GM18511 (cell line): ENCODE measurements around the gene MB21D2.
"Not testable (repeated sequence)": the region's sequence is repeated elsewhere in the genome, so short reads cannot be mapped to it uniquely, and the experiment has no call there.

Experiments used
- ATAC-seq: cut with Tn5 transposase; IDR thresholded peaks from one replicate; pipeline ENCODE4 v1.9.1; 2021; ENCODE audit warnings: mild to moderate bottlenecking, moderate library complexity; ENCODE audit not compliant: unreplicated experiment

Gene MB21D2, protein sequence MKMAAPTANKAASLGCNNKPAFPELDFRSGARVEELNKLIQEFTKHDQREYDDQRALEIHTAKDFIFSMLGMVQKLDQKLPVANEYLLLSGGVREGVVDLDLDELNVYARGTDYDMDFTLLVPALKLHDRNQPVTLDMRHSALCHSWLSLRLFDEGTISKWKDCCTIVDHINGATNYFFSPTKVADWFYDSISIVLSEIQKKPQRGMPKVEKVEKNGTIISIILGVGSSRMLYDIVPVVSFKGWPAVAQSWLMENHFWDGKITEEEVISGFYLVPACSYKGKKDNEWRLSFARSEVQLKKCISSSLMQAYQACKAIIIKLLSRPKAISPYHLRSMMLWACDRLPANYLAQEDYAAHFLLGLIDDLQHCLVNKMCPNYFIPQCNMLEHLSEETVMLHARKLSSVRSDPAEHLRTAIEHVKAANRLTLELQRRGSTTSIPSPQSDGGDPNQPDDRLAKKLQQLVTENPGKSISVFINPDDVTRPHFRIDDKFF

DNA sequence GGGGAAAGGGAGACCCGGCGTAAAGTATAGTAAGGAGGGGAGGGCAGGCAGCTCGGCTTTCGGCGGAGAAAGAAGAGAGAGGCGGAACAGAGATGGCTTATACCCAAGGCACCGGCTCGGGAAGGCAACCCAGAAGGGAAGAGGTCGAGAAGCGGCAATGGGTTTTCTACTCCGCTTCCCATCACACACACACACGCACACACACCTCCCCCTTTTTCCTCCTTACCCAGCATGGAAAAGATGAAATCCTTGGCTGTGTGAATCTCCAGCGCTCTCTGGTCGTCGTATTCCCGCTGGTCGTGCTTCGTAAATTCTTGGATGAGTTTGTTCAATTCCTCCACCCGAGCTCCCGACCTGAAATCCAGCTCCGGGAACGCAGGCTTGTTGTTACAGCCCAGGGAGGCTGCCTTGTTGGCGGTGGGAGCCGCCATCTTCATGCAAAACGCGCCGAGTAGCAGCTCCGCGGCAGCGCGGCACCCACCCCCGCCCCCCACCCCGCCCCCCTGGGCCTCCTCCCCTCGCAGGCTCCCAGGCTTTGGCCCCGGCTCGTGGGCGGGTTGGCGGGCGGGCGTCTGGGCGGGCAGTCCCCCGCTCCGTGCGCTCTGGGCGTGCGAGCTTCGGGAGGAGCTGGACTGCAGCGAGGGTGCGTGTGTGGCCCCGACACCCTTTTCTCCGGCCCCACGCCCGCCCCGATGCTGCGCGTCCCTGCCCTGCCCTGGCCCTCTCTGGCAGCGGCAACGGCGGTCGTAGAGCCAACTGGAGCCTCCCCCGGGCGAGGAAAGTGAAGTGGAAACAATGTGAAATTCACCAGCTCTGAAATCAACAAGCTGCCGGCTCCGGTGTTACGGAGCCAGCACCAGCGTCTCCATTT lies at the start of gene MB21D2:
Gene MB21D2, minus strand, starts transcription at position 453 of the 871 bp plus-strand sequence. Its CDS starts 16 bp downstream, at position 437.
- ATAC-seq, result peak; percentile 63

DNA sequence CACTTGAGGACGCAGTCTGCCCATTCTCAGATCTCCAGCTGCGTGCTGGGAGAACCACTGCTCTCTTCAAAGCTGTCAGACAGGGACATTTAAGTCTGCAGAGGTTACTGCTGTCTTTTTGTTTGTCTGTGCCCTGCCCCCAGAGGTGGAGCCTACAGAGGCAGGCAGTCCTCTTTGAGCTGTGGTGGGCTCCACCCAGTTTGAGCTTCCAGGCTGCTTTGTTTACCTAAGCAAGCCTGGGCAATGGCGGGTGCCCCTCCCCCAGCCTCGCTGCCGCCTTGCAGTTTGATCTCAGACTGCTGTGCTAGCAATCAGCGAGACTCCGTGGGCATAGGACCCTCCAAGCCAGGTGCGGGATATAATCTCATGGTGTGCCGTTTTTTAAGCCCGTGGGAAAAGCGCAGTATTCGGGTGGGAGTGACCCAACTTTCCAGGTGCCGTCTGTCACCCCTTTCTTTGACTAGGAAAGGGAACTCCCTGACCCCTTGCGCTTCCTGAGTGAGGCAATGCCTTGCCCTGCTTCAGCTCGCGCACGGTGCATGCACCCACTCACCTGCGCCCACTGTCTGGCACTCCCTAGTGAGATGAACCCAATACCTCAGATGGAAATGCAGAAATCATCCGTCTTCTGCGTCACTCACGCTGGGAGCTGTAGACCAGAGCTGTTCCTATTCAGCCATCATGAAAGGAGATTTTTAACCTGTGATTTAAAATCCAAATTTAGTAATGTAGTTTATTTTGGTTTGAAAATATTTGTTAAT lies 47.5 kb upstream of the MB21D2 start:
- ATAC-seq, result not testable (repeated sequence)

DNA sequence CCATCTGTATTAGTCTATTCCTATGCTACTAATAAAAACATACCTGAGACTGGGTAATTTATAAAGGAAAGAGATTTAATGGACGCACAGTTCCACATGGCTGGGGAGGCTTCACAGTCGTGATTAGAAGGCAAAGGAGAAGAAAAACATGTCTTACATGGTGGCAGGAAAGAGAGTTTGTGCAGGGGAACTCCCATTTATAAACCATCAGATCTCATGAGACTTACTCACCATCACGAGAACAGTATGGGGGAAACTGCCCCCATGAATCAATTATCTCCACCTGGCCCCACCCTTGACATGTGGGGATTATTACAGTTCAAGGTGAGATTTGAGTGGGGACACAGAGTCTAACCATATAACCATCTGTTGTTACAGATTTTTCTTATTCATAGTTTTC lies 42.1 kb upstream of the MB21D2 start:
- no peak for ATAC-seq

DNA sequence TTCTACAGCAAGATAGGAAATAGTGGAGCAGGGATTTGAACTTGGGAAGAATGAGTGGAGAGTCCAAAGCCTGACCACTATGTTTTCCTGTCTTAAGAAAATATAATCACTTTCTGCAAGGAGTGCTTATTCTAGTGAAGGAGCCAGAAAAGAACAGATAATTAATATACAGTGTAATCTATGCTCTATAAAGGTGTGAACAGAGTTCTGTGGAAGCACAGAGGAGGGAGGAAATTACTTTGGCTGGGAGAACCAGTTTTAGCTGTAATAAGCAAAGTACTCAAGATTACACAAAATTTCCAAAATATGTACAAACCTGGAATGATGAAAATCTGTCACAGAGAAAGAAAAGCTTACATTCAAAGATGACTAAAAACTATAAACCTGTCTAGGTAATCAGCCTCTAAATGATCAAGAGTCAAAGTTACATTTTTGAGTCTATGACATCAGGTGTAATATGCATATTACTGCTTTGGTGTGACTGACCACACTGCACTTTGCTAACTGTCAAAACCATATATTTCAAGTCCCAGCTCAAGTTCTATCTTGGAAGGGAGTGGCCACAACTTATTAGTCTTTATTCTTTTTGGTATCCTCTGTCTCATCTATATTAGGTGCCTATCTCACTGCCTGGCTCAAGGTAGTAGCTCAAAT lies 40.7 kb upstream of the MB21D2 start:
- ATAC-seq, result no peak

DNA sequence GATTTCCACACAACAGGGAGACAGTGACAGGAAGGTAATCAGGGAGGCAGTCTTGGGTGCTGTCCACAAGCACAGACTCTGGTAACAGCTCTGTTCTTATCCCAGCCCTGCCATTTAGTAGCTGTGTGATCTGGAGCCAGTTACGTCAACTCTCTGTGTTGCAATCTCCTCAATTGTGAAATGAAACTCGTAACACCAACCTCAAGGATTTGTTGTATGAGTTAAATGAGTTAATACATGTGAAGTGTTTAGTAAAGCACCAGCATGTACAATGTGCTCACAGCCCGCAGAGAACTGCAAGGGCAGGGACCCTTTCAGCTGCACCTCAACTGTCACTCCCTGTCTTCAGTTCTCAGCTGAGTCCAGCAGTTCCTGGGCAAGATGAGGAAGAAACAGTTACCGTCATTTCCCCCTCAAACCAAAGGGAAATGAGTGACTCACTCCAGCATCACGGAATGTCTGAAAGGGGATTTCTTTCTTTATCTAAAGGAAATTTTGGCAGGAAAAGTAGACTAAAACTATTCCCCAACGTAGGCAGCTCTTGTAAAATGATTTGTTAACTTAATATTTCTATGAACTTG lies 39.9 kb upstream of the MB21D2 start:
- ATAC-seq, result no peak

DNA sequence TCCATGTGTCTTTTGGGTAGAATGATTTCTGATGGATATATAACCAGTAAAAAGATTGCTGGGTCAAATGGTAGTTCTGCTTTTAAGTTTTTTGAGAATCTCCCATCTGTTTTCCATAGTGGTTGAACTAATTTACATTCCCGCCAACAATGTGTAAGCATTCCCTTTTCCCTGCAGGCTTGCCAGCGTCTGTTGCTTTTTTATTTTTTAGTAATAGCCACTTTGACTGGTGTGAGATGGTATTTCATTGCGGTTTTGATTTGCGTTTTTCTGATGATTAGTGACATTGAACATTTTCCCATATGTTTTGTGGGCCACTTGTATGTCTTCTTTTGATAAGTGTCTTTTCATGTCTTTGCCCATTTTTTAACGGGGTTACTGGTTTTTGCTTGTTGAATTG lies 36.3 kb upstream of the MB21D2 start:
- ATAC-seq, result no peak

DNA sequence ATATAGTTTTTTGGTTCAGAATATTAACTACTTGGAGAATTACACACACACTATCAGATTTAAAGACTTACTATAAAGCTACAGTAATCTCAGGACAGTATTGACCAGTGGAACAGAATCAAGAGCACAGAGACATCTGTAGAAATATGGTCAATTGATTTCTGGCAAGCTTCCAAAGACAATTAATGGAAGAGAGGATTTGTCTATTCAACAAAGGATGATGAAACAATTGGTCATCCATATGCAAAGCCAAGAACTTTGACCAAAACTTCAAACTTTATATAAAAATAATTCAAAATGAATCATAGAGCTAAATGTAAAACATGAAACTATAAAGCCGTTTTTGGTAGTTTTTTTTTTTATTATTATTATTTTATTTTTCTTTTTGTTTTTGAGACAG lies 29.8 kb upstream of the MB21D2 start:
- ATAC-seq, result no peak

DNA sequence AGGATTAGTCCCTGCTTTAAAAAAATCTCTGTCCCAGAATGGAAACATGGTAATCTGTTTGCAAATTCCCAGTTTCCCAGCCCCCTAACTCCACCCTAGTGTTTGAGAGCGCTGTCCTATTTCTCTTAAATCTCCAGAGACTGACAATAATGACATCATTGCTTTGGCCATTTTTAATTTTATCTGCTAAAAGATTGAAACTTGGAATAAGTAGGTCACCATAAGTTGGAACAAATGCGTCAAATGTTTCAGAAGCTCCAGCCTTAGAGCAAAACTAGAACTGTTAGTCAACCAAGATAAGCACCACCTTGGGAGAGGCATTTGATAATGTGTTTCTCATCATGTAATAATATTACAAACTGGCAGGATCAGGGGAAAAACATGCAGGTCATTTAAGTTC lies 25.7 kb upstream of the MB21D2 start:
- no peak for ATAC-seq

DNA sequence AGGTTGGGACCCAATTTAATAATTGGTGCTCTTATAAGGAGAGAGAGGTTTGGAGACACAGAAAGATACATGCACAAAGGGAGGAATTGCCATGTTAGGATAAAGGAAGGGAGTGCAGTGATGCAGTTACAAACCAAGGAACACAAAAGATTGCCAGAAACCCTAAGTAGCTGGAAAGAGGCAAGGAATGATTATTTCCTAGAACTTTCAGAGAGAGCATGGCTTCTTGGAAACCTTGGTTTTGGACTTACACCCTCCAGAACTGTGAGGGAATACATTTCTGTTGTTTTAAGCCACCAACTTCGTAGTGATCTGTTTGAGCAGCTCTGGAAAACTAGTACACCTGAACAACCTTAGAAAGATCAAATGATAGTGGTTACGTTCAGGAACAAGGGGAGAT lies 25.0 kb upstream of the MB21D2 start:
- ATAC-seq, result no peak

DNA sequence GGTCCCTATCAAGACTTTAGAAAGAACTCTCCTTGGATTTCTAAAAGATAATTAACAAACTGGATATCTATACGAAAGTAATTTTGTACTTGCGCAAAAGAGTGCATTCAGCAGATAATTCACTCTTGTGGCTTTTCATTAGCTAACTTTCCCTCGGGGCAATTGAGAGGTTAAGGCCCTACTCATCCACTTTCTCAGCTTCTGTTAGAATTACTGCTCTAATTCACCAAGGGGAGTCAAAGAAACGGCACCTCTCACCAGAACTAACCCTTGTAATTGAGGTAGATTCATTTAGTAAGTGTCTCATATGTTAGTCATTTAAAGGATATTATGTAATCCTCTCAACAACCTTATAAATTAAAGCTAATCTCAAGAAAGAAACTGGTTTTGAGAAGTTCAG lies 22.5 kb upstream of the MB21D2 start:
- no peak for ATAC-seq

DNA sequence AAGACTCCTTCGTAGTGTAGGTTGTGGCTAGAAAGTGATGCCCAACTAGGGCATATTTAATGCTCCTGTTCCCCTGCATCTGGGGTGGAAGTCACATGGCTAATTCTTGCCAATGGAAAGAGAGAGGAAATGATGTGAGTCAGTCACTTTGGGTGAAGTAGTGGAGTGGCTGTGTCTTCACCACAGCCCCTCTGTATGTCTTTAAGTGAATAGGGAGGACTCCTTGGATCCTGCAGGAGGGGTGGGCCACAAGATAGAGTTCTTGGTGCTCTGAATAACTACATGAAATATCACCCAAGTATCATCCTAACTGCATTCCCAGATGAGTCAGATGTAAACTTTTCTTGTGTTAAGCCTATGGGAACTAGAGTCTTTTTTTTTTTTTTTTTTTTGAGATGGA lies 17.8 kb upstream of the MB21D2 start:
- ATAC-seq, result no peak

DNA sequence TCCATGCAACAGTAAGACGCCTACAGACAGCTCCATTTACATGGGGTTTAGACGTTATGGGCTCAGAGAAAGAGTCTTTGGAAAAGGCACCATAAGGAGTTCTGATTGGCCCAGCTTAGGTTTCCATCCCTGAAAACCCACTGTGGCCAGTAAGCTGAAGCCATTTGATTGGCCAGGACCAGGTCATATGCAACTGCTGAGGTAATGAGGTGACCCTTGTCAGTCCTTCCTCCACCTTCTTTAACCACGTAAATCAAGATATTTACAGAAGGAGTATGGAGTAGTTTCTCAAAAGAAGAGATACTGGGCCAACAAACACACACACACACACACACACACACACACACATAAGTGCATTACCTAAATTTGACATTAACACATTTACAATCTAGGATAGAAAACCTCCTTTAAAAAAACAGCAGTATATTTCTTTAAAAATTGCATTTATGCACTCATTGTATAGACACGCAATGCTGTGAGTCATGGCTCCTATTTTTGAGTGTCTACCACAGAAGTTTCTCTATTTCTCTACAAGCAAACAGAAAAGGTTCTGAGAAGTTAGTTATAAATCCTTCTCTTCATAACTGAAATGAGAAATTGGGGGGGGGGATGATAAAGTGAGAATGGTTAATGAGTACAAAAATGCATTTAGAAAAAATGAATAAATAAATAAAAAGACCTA lies 16.3 kb upstream of the MB21D2 start:
- ATAC-seq, result no peak

DNA sequence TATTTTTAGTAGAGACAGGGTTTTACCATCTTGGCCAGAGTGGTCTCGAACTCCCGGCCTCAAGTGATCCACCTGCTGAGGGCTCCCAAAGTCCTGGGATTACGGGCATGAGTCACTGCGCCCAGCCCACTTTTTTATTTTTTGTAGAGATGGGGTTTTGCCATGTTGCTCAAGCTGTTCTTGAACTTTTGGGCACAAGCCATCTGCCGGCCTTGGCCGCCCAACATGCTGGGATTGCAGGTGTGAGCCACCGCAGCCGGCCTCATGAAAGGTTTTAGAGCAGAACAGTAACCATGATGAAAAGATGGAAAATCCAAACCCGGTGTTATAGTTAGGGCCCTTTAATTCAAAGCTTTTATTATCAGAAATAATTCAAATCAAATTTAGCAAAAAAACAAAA lies 15.6 kb upstream of the MB21D2 start:
- ATAC-seq, result no peak

DNA sequence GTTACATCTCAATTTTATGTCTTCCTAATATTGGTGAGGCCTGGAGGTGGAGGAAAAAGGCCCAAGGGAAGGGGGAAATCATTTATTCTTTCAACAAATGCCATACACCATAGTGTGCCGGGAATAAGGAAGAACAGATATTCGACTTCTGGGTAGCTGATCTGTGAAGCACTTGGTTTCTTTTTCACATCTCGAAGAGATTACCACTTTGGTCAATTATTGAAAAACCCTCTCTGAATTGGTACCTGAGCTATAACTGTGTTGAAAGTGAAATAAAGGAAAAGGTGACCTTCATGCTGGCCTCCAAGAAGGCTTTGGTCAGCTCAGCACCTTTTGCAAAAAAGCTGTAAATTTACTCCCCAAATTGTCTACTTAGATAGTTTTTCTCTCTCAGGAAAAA lies 14.2 kb upstream of the MB21D2 start:
- peak; percentile 72 for ATAC-seq

DNA sequence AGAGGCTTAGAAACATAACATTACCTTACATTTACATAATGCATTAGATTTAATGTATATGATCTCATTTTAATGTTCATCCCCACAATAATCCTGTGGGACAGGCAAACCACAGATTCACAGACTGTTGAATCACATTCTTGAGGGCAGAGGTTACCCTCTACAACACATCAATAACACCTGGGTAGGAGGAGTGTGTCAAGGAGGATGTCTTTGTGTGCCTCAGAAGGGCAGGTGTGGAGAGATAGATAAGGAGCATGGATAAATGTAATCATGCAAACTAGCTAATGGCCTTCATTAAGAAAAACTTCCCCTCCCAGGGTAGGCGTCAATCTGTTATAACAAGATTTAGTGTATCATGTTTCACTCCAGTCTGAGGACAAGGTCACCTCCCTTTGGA lies 12.9 kb upstream of the MB21D2 start:
- no peak for ATAC-seq

DNA sequence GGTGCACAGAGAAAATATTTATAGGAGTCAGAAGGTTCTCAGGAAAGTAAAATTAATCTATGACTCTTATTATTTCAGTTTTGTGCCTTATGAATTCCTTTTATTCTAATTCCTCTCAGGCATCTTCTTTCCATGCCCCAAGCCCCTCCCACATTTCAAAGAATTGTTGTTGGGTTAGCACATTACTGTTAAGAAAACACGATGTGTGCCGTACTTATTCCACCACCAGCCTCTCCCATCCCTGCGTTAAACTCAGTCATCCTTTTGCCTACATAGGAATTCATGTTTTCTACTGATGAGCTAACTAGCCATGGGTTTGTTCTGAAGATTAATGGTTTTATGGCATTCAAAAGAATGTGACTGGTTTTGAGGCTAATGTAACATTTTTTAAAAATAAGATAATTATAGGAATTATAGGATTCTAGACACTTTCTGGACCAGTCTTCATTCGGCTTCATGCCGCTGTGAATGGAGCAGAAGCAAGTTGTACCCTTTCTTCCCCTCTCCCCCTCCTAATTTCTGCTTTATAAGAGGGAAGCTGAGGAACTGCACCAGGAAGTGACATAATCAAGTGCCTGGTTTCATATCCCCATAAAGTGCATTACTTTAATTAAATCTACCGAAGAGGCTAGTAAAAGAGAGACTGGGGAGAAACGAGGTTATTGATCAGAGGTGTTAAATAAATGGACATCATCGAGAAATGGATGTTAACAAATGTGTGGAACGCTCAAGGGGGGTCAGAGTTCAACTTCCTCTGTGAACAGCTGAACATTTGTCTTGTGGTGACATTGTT lies 12.3 kb upstream of the MB21D2 start:
- ATAC-seq, result no peak

DNA sequence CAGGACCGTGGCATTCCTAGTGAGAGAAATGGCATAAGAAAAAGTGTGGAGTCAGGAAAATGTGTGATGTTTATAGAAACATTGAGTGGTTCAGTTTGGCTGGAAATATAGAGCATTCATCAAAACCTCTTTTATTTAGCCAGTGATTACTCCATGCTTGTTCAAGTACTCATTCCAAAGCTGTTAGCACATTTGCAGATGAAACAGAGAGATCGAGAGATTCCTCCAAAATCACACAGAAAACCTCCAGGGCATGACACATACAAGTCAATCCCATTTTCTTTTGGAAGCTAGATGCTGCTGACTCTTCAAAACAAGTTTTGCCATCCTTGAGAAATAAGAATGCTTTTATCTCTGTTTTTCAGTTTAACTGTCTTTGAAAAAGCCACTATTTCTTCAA lies 11.5 kb upstream of the MB21D2 start:
- no peak for ATAC-seq

DNA sequence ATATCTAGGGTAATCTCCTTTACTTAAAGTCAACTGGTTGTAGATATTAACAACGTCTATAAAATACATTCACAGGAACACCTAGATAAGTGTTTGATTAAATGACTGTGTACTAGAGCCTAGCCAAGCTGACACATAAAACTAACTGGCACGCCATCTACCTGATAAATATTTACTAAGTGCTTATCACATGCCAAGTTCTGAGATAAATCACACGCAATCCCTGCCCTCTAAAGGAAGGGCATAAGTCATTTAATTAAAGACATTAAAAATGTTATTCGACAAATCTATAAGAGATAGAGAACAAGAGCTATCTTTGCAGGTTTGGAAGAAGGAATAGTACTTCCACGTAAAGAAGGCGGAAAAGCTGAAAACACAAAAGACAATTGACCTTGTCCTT lies 11.1 kb upstream of the MB21D2 start:
- no peak for ATAC-seq

DNA sequence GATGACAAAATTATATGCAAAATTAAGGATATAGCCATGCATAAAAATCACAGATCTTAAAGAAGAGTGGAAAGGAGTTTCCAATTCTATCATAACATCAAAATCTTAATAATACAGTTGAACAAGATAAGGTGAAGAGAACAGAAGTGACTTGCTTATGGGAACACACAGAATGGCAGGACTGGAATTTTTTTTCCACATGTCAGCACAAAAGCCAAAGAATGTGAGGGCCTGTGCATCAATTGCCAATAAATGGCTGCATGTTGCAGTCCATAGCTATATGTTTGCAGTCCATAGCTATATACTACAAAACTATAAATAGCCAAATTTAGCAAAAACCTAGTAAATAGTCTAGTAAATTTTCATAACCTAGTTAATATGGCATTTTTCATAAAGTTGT lies 10.4 kb upstream of the MB21D2 start:
- ATAC-seq, result no peak
